HepG2 (cell line): ENCODE data around the gene KCNG4. TPM values are rescaled to one million over a fixed set of nuclear protein-coding genes. Genes with fewer than 3 reads are reported as not detected.
A peak's percentile ranks its signal among the peaks of the same experiment; 100 is the strongest.

Source experiments
- AKAP8 ChIP-seq: sonication (generic); formaldehyde crosslinking; IDR thresholded peaks from 2 replicates; pipeline ENCODE4 v1.5.1; 2020; ENCODE audit warnings: mild to moderate bottlenecking, missing genetic modification reagents
- ARNT2 ChIP-seq: sonication (generic); formaldehyde crosslinking; IDR thresholded peaks from 2 replicates; pipeline ENCODE4 v1.8.0; 2022; ENCODE audit warnings: mild to moderate bottlenecking, low read depth, missing genetic modification reagents, moderate library complexity
- BRF2 ChIP-seq: sonication (generic); formaldehyde crosslinking; IDR thresholded peaks from 2 replicates; pipeline ENCODE4 v1.8.1; 2022; ENCODE audit warnings: mild to moderate bottlenecking, missing genetic modification reagents
- ELF3 ChIP-seq: IDR thresholded peaks from 2 replicates; pipeline ENCODE4 v1.6.1; 2016; ENCODE audit warnings: missing genetic modification reagents, missing compliant biosample characterization
- MXI1 ChIP-seq: IDR thresholded peaks from 3 replicates; pipeline ENCODE4 v1.6.1; 2012; ENCODE audit warnings: low read depth, low read length, inconsistent platforms, borderline replicate concordance
- PHF21A ChIP-seq: sonication (generic); formaldehyde crosslinking; IDR thresholded peaks from 2 replicates; pipeline ENCODE4 v1.5.0; 2020; ENCODE audit warnings: mild to moderate bottlenecking, missing genetic modification reagents
- PRDM10 ChIP-seq: sonication (generic); formaldehyde crosslinking; IDR thresholded peaks from 2 replicates; pipeline ENCODE4 v1.4.0; 2020; ENCODE audit warnings: low read depth, missing genetic modification reagents
- SATB2 ChIP-seq: sonication (generic); formaldehyde crosslinking; IDR thresholded peaks from 2 replicates; pipeline ENCODE4 v1.5.0; 2020; ENCODE audit warnings: missing genetic modification reagents
- ZBTB38 ChIP-seq: sonication (generic); formaldehyde crosslinking; IDR thresholded peaks from 2 replicates; pipeline ENCODE4 v1.5.1; 2020; ENCODE audit warnings: mild to moderate bottlenecking, missing genetic modification reagents
- polyA plus RNA-seq, 8 experiments: library from polyadenylated mRNA; depleted of rRNA in 3 of 8; stranded (reverse) in 7 of 8; unstranded in 1 of 8; fragments of >200 nt; fragmentation: Illumina TruSeq in 4 of 8; extraction: Trizol in 4 of 8; gene quantifications; 2 replicates each; pipeline versions ENCODE4 v1.2.1 to v1.2.3, GENCODE V29; 2011 to 2016; ENCODE audit warnings: low read depth in 4 of 8, missing spikeins in 1 of 8, mixed read lengths in 1 of 8; ENCODE audit not compliant: insufficient read depth in 1 of 8
- total RNA-seq, 5 experiments: library from RNA; depleted of rRNA; stranded (reverse); fragments of >200 nt; fragmentation: Illumina TruSeq; extraction: Trizol; gene quantifications; 2 replicates each; pipeline ENCODE4 v1.2.3, GENCODE V29; 2016; ENCODE audit warnings: low read depth in 1 of 5
- TF ChIP-seq, protein P1 (sequence below): sonication (generic); formaldehyde crosslinking; IDR thresholded peaks from 2 replicates; pipeline ENCODE4 v1.4.0; 2020; ENCODE audit warnings: missing genetic modification reagents
- TF ChIP-seq, protein P2 (sequence below): sonication (generic); formaldehyde crosslinking; IDR thresholded peaks from 2 replicates; pipeline ENCODE4 v1.4.0; 2020; ENCODE audit warnings: missing genetic modification reagents

Gene KCNG4
- total and polyA plus RNA-seq, 2 of the 13 experiments (the other 11 are each of a cell fraction or from before 2014, with no cell fraction given): not detected

DNA sequence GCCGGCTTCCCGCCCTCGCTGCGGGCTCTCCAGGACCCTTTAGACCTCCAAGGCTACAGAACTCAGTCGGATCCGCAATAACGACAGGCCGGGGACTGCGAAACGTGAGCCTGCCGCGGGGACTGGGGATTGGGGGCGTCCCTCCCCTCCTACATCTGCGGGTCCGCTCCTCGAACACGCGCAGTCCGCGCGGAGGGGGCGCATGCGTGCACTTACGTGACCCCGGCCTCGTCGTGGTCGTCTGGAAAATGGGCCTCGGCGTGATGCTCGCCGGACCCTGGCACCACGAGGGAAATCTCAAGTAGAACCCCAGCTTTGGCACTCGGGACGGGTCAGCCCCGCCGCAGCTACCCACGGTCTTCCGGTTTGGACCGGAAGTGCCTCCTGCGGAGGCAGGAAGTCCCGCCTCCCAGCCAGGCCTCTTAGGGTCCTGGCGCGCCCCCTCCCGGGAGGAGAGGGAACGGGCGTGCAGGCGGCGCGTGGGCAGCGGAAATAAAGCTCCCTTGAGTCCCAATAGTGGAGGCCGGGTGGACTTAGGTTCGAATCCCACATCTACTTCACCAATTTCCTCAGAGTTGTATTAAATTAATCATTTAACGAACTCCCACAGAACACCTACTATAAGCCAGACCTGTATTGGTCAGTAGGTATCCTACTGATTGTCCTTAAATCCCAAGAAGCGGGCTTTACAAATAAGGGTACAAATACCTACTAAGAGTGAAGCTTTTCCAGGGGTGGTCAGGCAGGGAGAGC, 53.0 kb downstream of the KCNG4 start, which contains the start of gene TAF1C (continued):
- TF ChIP-seq PRDM10 (CRISPR knock-in tag) (peak; percentile 46; the same call in 1 of the 2 replicates), PHF21A (CRISPR knock-in tag) (no peak), ELF3 (peak; percentile 89), ZBTB38 (CRISPR knock-in tag) (peak; percentile 88), SATB2 (CRISPR knock-in tag) (no peak), BRF2 (CRISPR knock-in tag) (no peak; the same call in 1 of the 2 replicates), MXI1 (peak; percentile 85; the same call in 1 of the 3 replicates), AKAP8 (CRISPR knock-in tag) (peak; percentile 77; the same call in 1 of the 2 replicates), ARNT2 (CRISPR knock-in tag) (peak; percentile 81; the same call in 1 of the 2 replicates)
- TF ChIP-seq, protein P1, sequence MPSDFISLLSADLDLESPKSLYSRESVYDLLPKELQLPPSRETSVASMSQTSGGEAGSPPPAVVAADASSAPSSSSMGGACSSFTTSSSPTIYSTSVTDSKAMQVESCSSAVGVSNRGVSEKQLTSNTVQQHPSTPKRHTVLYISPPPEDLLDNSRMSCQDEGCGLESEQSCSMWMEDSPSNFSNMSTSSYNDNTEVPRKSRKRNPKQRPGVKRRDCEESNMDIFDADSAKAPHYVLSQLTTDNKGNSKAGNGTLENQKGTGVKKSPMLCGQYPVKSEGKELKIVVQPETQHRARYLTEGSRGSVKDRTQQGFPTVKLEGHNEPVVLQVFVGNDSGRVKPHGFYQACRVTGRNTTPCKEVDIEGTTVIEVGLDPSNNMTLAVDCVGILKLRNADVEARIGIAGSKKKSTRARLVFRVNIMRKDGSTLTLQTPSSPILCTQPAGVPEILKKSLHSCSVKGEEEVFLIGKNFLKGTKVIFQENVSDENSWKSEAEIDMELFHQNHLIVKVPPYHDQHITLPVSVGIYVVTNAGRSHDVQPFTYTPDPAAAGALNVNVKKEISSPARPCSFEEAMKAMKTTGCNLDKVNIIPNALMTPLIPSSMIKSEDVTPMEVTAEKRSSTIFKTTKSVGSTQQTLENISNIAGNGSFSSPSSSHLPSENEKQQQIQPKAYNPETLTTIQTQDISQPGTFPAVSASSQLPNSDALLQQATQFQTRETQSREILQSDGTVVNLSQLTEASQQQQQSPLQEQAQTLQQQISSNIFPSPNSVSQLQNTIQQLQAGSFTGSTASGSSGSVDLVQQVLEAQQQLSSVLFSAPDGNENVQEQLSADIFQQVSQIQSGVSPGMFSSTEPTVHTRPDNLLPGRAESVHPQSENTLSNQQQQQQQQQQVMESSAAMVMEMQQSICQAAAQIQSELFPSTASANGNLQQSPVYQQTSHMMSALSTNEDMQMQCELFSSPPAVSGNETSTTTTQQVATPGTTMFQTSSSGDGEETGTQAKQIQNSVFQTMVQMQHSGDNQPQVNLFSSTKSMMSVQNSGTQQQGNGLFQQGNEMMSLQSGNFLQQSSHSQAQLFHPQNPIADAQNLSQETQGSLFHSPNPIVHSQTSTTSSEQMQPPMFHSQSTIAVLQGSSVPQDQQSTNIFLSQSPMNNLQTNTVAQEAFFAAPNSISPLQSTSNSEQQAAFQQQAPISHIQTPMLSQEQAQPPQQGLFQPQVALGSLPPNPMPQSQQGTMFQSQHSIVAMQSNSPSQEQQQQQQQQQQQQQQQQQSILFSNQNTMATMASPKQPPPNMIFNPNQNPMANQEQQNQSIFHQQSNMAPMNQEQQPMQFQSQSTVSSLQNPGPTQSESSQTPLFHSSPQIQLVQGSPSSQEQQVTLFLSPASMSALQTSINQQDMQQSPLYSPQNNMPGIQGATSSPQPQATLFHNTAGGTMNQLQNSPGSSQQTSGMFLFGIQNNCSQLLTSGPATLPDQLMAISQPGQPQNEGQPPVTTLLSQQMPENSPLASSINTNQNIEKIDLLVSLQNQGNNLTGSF: peak; percentile 75; the same call in 1 of the 2 replicates
- TF ChIP-seq, protein P2, sequence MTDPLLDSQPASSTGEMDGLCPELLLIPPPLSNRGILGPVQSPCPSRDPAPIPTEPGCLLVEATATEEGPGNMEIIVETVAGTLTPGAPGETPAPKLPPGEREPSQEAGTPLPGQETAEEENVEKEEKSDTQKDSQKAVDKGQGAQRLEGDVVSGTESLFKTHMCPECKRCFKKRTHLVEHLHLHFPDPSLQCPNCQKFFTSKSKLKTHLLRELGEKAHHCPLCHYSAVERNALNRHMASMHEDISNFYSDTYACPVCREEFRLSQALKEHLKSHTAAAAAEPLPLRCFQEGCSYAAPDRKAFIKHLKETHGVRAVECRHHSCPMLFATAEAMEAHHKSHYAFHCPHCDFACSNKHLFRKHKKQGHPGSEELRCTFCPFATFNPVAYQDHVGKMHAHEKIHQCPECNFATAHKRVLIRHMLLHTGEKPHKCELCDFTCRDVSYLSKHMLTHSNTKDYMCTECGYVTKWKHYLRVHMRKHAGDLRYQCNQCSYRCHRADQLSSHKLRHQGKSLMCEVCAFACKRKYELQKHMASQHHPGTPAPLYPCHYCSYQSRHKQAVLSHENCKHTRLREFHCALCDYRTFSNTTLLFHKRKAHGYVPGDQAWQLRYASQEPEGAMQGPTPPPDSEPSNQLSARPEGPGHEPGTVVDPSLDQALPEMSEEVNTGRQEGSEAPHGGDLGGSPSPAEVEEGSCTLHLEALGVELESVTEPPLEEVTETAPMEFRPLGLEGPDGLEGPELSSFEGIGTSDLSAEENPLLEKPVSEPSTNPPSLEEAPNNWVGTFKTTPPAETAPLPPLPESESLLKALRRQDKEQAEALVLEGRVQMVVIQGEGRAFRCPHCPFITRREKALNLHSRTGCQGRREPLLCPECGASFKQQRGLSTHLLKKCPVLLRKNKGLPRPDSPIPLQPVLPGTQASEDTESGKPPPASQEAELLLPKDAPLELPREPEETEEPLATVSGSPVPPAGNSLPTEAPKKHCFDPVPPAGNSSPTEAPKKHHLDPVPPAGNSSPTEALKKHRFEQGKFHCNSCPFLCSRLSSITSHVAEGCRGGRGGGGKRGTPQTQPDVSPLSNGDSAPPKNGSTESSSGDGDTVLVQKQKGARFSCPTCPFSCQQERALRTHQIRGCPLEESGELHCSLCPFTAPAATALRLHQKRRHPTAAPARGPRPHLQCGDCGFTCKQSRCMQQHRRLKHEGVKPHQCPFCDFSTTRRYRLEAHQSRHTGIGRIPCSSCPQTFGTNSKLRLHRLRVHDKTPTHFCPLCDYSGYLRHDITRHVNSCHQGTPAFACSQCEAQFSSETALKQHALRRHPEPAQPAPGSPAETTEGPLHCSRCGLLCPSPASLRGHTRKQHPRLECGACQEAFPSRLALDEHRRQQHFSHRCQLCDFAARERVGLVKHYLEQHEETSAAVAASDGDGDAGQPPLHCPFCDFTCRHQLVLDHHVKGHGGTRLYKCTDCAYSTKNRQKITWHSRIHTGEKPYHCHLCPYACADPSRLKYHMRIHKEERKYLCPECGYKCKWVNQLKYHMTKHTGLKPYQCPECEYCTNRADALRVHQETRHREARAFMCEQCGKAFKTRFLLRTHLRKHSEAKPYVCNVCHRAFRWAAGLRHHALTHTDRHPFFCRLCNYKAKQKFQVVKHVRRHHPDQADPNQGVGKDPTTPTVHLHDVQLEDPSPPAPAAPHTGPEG: no peak
